GM12878 (cell line): ENCODE results near the gene CFAP97D2. TPM values are rescaled to one million over a fixed set of nuclear protein-coding genes. Genes with fewer than 3 reads are reported as not detected.

Source experiments
- ATAC-seq: fragments of 200-7000 bp; cut with Tn5 transposase; 3 replicates; pipeline ENCODE4 v1.9.1; 2020; ENCODE audit warnings: mild to moderate bottlenecking, moderate library complexity
- BruUV-seq: library from RNA; stranded (reverse); fragments of 400-500 nt; replicated peaks from 2 replicates; lab custom pipeline; 2021; lab: Mats Ljungman, UMichigan
- CTCF ChIA-PET: fragments of 300-600 bp; sonication (Branson Sonifier 250); formaldehyde crosslinking; extraction: SDS; loops from one replicate; lab custom pipeline; 2021; ENCODE audit warnings: inconsistent platforms; lab: Yijun Ruan, JAX
- POLR2A ChIA-PET: fragments of 350-600 bp; formaldehyde crosslinking; extraction: SDS; loops from one replicate; lab custom pipeline; 2021; ENCODE audit warnings: inconsistent platforms; lab: Charles Lee
- RAD21 ChIA-PET: fragments of 300-600 bp; sonication (Branson Sonifier 250); formaldehyde crosslinking; loops from one replicate; lab custom pipeline; 2023; ENCODE audit warnings: antibody characterized with exemption; ENCODE audit not compliant: unreplicated experiment; lab: Charles Lee
- SMC1A ChIA-PET: fragments of 300-600 bp; sonication (Branson Sonifier 250); formaldehyde crosslinking; loops from one replicate; lab custom pipeline; 2023; ENCODE audit not compliant: unreplicated experiment, uncharacterized antibody; lab: Charles Lee
- DNase-seq: peaks from one replicate; pipeline ENCODE4 v3.0.0-alpha.2; 2011; ENCODE audit warnings: low read depth, low spot score
- FAIRE-seq: peaks from 3 replicates; lab custom pipeline; 2011; peaks lifted over from hg19 to GRCh38; lab: Jason Lieb, UNC
- H2AFZ ChIP-seq: 2 replicates; pipeline ENCODE4 v1.6.0; 2011; ENCODE audit warnings: low read depth, low read length, control low read depth; ENCODE audit not compliant: control insufficient read depth
- H3K27ac ChIP-seq: 2 replicates; pipeline ENCODE4 v1.5.1; 2011; ENCODE audit warnings: control low read depth; ENCODE audit not compliant: control insufficient read depth, insufficient read depth
- H3K27me3 ChIP-seq, 2 experiments: replicated peaks in 1 of 2; 2 replicates each; pipeline versions ENCODE4 v1.6.0 to v1.6.1; 2011; ENCODE audit warnings: low read length in 1 of 2; ENCODE audit not compliant: control insufficient read depth in 2 of 2, insufficient read depth in 2 of 2
- H3K36me3 ChIP-seq, 2 experiments: 2 replicates each; pipeline ENCODE4 v1.5.1; 2011; ENCODE audit warnings: low read length in 1 of 2; ENCODE audit not compliant: control insufficient read depth in 2 of 2, insufficient read depth in 2 of 2
- H3K4me1 ChIP-seq: 2 replicates; pipeline ENCODE4 v1.6.1; 2011; ENCODE audit warnings: mild to moderate bottlenecking, low read length, moderate library complexity, mixed read lengths; ENCODE audit not compliant: control insufficient read depth, insufficient read depth
- H3K4me2 ChIP-seq: 2 replicates; pipeline ENCODE4 v1.6.0; 2011; ENCODE audit warnings: control low read depth; ENCODE audit not compliant: control insufficient read depth, insufficient read depth
- H3K4me3 ChIP-seq: fragments of 200-600 bp; sonication (generic); 2 replicates; pipeline ENCODE4 v1.5.1; 2016
- H3K79me2 ChIP-seq: 2 replicates; pipeline ENCODE4 v1.6.0; 2011; ENCODE audit warnings: low read length; ENCODE audit not compliant: control insufficient read depth, insufficient read depth
- H3K9ac ChIP-seq: 2 replicates; pipeline ENCODE4 v1.8.0; 2011; ENCODE audit warnings: low read length, control low read depth, mixed read lengths; ENCODE audit not compliant: control insufficient read depth, insufficient read depth
- H3K9me3 ChIP-seq: replicated peaks from 3 replicates; pipeline ENCODE4 v1.5.1; 2011; ENCODE audit warnings: mild to moderate bottlenecking, low read length; ENCODE audit not compliant: control insufficient read depth, insufficient read depth
- H4K20me1 ChIP-seq: 2 replicates; pipeline ENCODE4 v1.6.0; 2011; ENCODE audit not compliant: control insufficient read depth, insufficient read depth
- E4F1 ChIP-seq: fragments of 450-650 bp; IDR thresholded peaks from 2 replicates; pipeline ENCODE4 v1.6.1; 2018; ENCODE audit warnings: borderline replicate concordance, mild to moderate bottlenecking; ENCODE audit not compliant: partially characterized antibody
- ETV6 ChIP-seq, 2 experiments: fragments of 450-650 bp in 1 of 2; IDR thresholded peaks in 1 of 2; conservative IDR thresholded peaks in 1 of 2; 2 replicates each; pipeline ENCODE4 v1.6.1; 2014; ENCODE audit warnings: antibody characterized with exemption in 1 of 2, borderline replicate concordance in 1 of 2, low read depth in 1 of 2, mild to moderate bottlenecking in 1 of 2, moderate library complexity in 1 of 2
- GABPA ChIP-seq: IDR thresholded peaks from 2 replicates; pipeline ENCODE4 v1.6.1; 2014; ENCODE audit warnings: antibody characterized with exemption, low read depth, mild to moderate bottlenecking, inconsistent platforms
- HDAC2 ChIP-seq: fragments of 200-600 bp; sonication (generic); IDR thresholded peaks from 2 replicates; pipeline ENCODE4 v1.6.1; 2017
- NFIC ChIP-seq: IDR thresholded peaks from 2 replicates; pipeline ENCODE4 v1.6.1; 2012; ENCODE audit warnings: low read depth, mild to moderate bottlenecking, inconsistent platforms, low read length, moderate library complexity
- WGBS: methylation state at CpG from one replicate; pipeline ENCODE4 v1.1.6; 2016; ENCODE audit warnings: low lambda C conversion rate; ENCODE audit not compliant: insufficient replicate concordance, insufficient coverage; ENCODE audit errors: missing lambda C conversion rate; 5-methylcytosine and 5-hydroxymethylcytosine counted together
- in situ Hi-C: fragments of 300-500 bp; cut with MboI; formaldehyde crosslinking; loops from 9 replicates; pipeline ENCODE4 v1.14.3; 2018; ENCODE audit warnings: mixed read lengths
- intact Hi-C: fragments of 100-400 bp; cut with micrococcal nuclease; formaldehyde crosslinking; loops from one replicate; pipeline ENCODE4 v1.14.2; 2022; ENCODE audit not compliant: unreplicated experiment
- polyA plus RNA-seq, 11 experiments: library from polyadenylated mRNA; depleted of rRNA in 4 of 11; unstranded in 6 of 11; stranded (reverse) in 5 of 11; fragments of >200 nt; fragmentation: Nextera tagmentation in 4 of 11; fragmentation: Illumina TruSeq in 1 of 11; extraction: Ambion mirVana in 4 of 11; extraction: Trizol in 1 of 11; gene quantifications; 1 replicate in 1 of 11; 2 replicates in 10 of 11; pipeline versions ENCODE4 v1.2.1 to v1.2.3, GENCODE V29; 2011 to 2016; ENCODE audit warnings: inconsistent platforms in 2 of 11, missing spikeins in 2 of 11, low read depth in 1 of 11
- total RNA-seq, 4 experiments: library from RNA; depleted of rRNA in 3 of 4; stranded (reverse); fragments of >200 nt in 3 of 4; fragmentation: Illumina TruSeq in 1 of 4; extraction: Trizol in 1 of 4; gene quantifications; 2 replicates each; pipeline versions ENCODE4 v1.2.1 to v1.2.3, GENCODE V29; 2013 to 2021

The CFAP97D2 gene
- total and polyA plus RNA-seq, 10 of the 15 experiments (the other 5 are each of a cell fraction or from before 2014, with no cell fraction given), result not detected

GRCh38 chr13:114241918-114242317, 62.9 kb downstream of the CFAP97D2 start:
- no peak overlapping the region for H3K4me2 ChIP-seq
- RAD21 ChIA-PET, result no interaction called here

More at GRCh38 chr13:114241918-114242317, 62.9 kb downstream of the CFAP97D2 start:
- Histone ChIP-seq H3K27ac (no peak overlapping the region), H3K4me3 (no peak overlapping the region), H3K27me3 (no peaks in the 10 kb centered on the region), H3K9me3 (no peaks in the 10 kb centered on the region), H3K79me2 (peaks cover 2% of the 10 kb centered on the region; the same call in 1 of the 2 replicates), H4K20me1 (no peaks in the 10 kb centered on the region), H3K9ac (no peak overlapping the region), H2AFZ (no peak overlapping the region), H3K4me1 (no peaks in the 10 kb centered on the region), H3K36me3 (peaks cover 9 to 53% of the 10 kb centered on the region in 2 experiments)
- ATAC-seq, result no peak
- no peak for FAIRE-seq
- BruUV-seq, result no TSS peak
- intact Hi-C loops (no loop called here), in situ Hi-C loops (no loop called here)
- TF ChIP-seq NFIC (no peak), E4F1 (no peak), HDAC2 (no peak), GABPA (no peak), ETV6 (conservative IDR thresholded peaks at IDR 0.05 in 1 of 2, IDR thresholded peaks at IDR 0.05 in 1 of 2; ENCODE audit: borderline replicate concordance in 1 of 2, low read depth in 1 of 2) (no peak)
- ChIA-PET CTCF (no interaction called here), POLR2A (no interaction called here), SMC1A (interaction anchor here (0.7 kb wide), 2 partner anchors 15 to 101 kb away, joined by 3 read pairs; no protein-coding TSS in a partner anchor)
- over 99% methylated on average over 6 of the region's 6 CpGs for WGBS
- no peak for DNase-seq
